Amygdala (tissue), 56 donors: Measurements from ENCODE around the gene TTC13.

ENCODE experiments used
- DNase-seq, 56 donors: peaks; one replicate each; lab custom pipeline; 2025; lab: John Stamatoyannopoulos, UW

Gene TTC13

DNA sequence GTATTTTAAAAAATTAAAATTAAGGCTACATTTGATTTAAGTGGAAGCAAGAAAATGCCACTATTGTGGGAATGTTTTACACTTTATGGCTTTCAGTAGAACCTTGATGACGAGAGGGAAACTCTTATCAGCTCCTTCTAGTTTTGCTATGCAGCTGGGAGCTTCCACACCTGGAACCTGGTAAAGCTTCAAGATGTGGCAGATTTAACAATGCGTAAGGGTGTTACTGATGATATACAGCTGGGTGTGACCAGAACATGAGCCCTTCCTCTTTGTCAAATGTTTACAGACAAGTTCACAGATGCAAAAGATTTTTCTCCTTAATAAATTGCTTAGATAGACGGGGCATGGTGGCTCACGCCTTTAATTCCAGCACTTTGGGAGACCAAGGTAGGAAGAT, 20.3 kb downstream of the TTC13 start:
- DNase-seq, result no peak

GRCh38 chr1:230957580-230957989, 21.1 kb downstream of the TTC13 start:
- DNase-seq, result no peak

- DNase-seq, result no peak
Measured at GRCh38 chr1:230950404-230950803, 28.3 kb downstream of the TTC13 start.

DNA sequence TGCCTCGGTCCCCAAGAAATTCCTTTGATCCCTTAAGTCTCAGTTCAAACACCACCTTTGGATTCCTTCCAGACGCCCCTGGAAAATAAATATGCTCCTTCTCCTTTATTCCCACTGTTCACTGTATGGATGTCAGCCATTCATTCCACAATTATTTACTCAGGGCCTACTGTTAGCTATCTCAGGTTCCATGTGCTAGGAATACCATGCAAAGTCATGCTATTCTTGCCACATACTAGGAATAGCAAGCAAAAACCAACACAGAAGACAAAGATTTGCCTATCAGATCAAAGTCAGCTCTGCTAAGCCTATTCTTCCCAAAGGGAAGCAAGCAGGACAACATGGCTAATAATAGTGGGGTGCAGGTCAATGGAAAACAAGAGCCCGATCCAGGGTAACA, 29.8 kb downstream of the TTC13 start:
- DNase-seq, result no peak

- DNase-seq, result no peak
Measured at GRCh38 chr1:230948301-230948700, 30.4 kb downstream of the TTC13 start.

DNA sequence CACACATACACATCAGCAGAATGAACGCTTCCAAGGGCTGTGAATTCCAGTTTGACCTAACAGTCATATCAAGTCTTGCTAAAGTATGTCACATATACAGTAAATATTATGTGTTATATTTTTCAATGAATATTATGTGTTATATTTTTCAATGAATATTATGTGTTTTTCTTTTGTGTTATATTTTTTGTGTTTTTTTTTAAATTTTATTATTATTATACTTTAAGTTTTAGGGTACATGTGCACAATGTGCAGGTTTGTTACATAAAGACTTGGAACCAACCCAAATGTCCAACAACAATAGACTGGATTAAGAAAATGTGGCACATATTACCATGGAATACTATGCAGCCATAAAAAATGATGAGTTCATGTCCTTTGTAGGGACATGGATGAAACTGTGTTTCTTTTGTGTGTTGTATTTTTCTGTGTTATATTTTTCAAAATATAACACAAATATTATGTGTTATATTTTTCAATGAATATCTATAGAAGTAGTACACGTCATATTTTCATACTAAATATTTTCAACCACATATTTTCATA, 35.5 kb downstream of the TTC13 start:
- DNase-seq, result no peak

DNA sequence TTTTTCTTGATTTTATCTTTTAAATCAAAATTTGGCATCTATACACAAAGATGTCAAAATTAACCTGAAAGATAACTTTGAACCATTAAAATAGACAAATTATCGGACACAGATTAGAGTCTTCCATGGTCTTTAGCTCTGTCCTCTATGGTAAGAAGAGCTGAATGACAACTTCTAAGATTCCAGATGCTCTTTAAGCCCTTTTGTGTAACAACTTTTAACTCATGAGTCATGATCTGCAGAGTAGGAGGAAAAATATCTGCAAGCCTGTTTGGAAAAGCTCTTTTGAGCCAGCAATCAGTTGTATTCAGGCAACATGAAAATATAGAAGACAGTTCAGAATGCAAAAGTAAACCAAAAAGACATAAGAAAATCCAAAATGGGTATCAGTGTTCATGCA, 37.8 kb downstream of the TTC13 start:
- DNase-seq, result no peak

GRCh38 chr1:230939806-230940489, 38.7 kb downstream of the TTC13 start:
- no peak for DNase-seq

DNA sequence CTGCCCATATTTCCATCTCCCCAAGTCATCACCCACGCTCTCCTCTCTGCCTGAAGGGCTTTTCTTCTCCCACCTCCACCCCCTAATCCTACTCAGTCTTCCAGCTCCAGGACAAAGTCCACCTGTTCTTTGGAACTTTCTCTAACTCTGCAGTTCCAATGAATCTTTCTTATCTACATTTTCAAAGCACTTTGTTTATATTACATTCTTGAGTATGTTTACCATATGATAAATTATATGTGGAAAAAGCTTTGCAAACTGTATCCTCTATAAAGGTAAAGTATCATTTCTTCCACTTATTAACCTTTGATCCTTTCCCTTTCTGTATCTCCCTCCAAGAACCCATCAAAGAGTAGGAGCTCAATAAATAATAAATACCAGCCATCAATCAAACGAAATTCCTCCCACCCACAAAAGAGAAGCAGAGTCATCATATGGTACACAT, 39.7 kb downstream of the TTC13 start:
- DNase-seq, result no peak

- no peak for DNase-seq
Measured at GRCh38 chr1:230937371-230937770, 41.3 kb downstream of the TTC13 start.

GRCh38 chr1:230936475-230936874, 42.2 kb downstream of the TTC13 start:
- no peak for DNase-seq

GRCh38 chr1:230935852-230936251, 42.8 kb downstream of the TTC13 start:
- no peak for DNase-seq

GRCh38 chr1:230930986-230931385, 47.7 kb downstream of the TTC13 start:
- no peak for DNase-seq

GRCh38 chr1:230926182-230926581, 52.5 kb downstream of the TTC13 start:
- DNase-seq, result no peak

- DNase-seq, result no peak
Measured at GRCh38 chr1:230925608-230926007, 53.1 kb downstream of the TTC13 start.

- no peak for DNase-seq
Measured at GRCh38 chr1:230923176-230923575, 55.5 kb downstream of the TTC13 start.

DNA sequence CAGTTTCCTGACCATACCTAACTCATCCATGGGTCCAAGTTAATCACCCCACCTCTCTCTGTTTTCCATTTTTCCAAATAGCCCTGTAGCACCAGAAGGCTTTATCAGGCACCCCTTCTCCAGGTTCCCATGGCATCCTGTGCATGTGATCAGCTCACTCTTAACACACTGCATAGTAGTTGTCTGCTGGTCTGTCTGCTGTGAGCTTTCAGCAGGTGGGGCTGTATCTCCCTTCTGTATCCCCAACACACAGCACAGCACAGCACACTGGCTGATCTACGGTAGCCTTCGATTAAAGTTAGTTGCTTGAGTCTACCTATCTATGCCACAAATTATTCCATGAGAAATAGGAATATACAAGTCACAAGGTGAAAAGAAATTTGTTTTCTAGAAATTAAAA, 56.0 kb downstream of the TTC13 start:
- DNase-seq, result no peak

DNA sequence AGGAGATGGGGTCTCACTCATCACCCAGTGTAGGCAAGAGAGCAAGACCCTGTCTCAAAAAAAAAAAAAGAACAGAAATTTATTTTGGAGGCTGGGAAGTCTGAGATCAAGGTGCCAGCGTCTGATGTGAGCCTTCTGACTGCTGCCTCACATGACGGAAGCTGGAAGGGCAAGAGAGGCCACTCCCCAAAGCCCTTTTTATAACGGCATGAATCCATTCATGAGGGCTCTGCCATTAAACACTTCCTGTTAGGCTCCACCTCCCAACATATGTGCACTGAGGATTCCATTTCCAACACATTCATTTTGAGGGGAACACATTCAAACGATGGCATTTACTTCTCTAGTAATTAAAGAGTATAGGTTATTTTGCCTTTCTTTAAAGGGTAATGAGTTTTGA, 59.5 kb downstream of the TTC13 start:
- DNase-seq, result no peak

- peak in 49 of 56 donors; percentile 5 to 90 (median 49) for DNase-seq
Measured at GRCh38 chr1:230917284-230918135, 61.2 kb downstream of the TTC13 start.

DNA sequence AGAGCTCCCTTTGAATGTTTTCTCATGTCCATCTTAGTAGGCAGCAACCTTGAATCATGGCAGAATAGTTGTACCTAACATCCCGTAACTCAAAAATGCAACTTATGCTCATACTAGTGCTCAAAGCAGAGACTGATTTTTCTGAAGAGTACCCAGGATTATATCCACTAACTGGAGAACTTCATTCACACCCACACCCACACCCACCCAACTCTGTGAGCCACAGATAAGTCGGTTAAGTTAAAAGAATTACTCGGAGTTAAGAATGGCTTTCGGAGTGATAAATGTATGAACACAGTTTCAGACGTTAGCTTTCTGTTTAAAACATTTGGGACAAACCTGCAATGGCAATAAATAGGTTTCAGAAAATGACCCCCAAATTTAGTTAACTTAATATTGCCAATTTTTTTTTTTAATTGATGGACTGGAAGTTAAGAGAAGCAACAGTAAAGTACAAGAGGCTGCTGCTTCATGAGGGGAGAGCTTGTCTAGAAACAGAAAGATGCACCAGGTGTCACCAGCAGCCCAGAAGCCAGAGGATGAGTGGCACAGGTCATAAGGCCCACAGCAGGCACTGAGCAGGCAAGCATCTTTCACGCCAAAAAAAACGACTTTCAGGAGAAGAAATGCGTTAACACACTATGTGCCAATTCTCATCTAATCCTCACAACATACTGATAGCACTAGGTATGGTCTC, 61.9 kb downstream of the TTC13 start:
- no peak for DNase-seq

GRCh38 chr1:230915078-230915477, 63.6 kb downstream of the TTC13 start:
- no peak for DNase-seq
